Gastrocnemius medialis (tissue), 4 donors: ENCODE measurements around the gene PKNOX2.

Experiments used
- CTCF ChIP-seq, 5 experiments: fragments of 450-650 bp in 3 of 5; fragments of 200-600 bp in 2 of 5; sonication (generic) in 2 of 5; IDR thresholded peaks in 4 of 5; conservative IDR thresholded peaks in 1 of 5; 1 replicate in 4 of 5; 2 replicates in 1 of 5; pipeline ENCODE4 v1.5.1; 2016 to 2019; ENCODE audit warnings: antibody characterized with exemption in 5 of 5, mild to moderate bottlenecking in 3 of 5, moderate library complexity in 3 of 5
- POLR2A ChIP-seq, 2 donors: fragments of 450-650 bp; IDR thresholded peaks; one replicate each; pipeline ENCODE4 v1.6.1; 2017; ENCODE audit warnings: antibody characterized with exemption in 2 of 2, mild to moderate bottlenecking in 2 of 2, moderate library complexity in 2 of 2

- no peak for TF ChIP-seq CTCF (IDR thresholded peaks at IDR 0.05 in 4 of 5, conservative IDR thresholded peaks at IDR 0.05 in 1 of 5)
- no peak for TF ChIP-seq POLR2A (IDR thresholded peaks at IDR 0.05)
Measured at GRCh38 chr11:125394296-125394695, 229.7 kb downstream of the PKNOX2 start.
